RWPE1 (cell line): Measurements from ENCODE around the gene CYTH3.
"Not testable (repeated sequence)": the region's sequence is repeated elsewhere in the genome, so short reads cannot be mapped to it uniquely, and the experiment has no call there.

Experiments
- CTCF ChIA-PET: fragments of 350-600 bp; sonication (Branson Sonifier 250); formaldehyde crosslinking; extraction: SDS; loops from one replicate; lab custom pipeline; 2021; lab: Yijun Ruan, JAX
- POLR2A ChIA-PET: fragments of 400-600 bp; formaldehyde crosslinking; extraction: SDS; loops from one replicate; lab custom pipeline; 2020; ENCODE audit warnings: antibody characterized with exemption; ENCODE audit not compliant: low non-redundant PET; lab: Yijun Ruan, JAX
- DNase-seq: peaks from one replicate; pipeline ENCODE4 v3.0.0; 2012; ENCODE audit warnings: low spot score
- H3K27ac ChIP-seq: fragments of 450-650 bp; 2 replicates; pipeline ENCODE4 v1.5.1; 2017
- CTCF ChIP-seq: fragments of 450-650 bp; conservative IDR thresholded peaks from 2 replicates; pipeline ENCODE4 v1.5.1; 2017; ENCODE audit warnings: low read depth, mild to moderate bottlenecking

CYTH3 gene

GRCh38 chr7:6197801-6198551, 74.4 kb downstream of the CYTH3 start:
- ChIA-PET POLR2A (no interaction called here), CTCF (interaction anchor here (0.7 kb wide), 1 partner anchor 673 kb away, joined by 4 read pairs; no protein-coding TSS in a partner anchor)
- no peak overlapping the region for H3K27ac ChIP-seq

DNA sequence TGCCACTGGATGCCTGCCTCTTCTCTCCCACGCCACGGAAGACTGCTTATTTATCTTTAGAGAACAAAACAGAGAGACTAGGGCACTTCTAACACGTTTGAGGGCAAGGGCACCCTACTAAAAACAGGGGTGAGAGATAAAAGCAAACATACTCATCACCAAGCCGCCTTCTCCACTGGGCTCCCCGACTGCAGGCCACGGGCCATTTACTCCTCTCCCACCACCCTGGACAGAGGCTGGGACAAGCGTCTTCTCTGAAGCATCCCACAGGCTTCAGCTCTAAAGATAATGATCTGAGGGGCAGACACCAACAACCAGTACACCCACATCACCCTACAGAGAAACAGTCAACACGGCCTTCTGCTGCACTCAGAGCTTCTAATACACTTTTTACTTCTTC, 78.7 kb downstream of the CYTH3 start:
- no peak for TF ChIP-seq CTCF
- CTCF ChIA-PET: no interaction called here
- DNase-seq: no peak
- no peak overlapping the region for H3K27ac ChIP-seq
- POLR2A ChIA-PET: no interaction called here

More at GRCh38 chr7:6197801-6198551, 74.4 kb downstream of the CYTH3 start:
- DNase-seq: no peak
- no peak for TF ChIP-seq CTCF

GRCh38 chr7:6190563-6190962, 81.9 kb downstream of the CYTH3 start:
- CTCF ChIA-PET, DNase-seq, POLR2A ChIA-PET, H3K27ac ChIP-seq: not testable (repeated sequence)

GRCh38 chr7:6188389-6188788, 84.0 kb downstream of the CYTH3 start:
- ChIA-PET POLR2A (no interaction called here), CTCF (interaction anchor here (0.6 kb wide), 1 partner anchor 37 kb away, joined by 3 read pairs; no protein-coding TSS in a partner anchor)
- TF ChIP-seq CTCF: no peak
- H3K27ac ChIP-seq: no peak overlapping the region
- DNase-seq: no peak

- CTCF ChIA-PET: interaction anchor here (0.6 kb wide), 1 partner anchor 136 kb away, joined by 4 read pairs; no protein-coding TSS in a partner anchor
- H3K27ac ChIP-seq: 0 out of 2 replicates have a peak overlapping the region, but pooled peaks have one; percentile 9
- POLR2A ChIA-PET: no interaction called here
- DNase-seq: no peak
- TF ChIP-seq CTCF: no peak
Observed at GRCh38 chr7:6186577-6186976, 85.8 kb downstream of the CYTH3 start.

DNA sequence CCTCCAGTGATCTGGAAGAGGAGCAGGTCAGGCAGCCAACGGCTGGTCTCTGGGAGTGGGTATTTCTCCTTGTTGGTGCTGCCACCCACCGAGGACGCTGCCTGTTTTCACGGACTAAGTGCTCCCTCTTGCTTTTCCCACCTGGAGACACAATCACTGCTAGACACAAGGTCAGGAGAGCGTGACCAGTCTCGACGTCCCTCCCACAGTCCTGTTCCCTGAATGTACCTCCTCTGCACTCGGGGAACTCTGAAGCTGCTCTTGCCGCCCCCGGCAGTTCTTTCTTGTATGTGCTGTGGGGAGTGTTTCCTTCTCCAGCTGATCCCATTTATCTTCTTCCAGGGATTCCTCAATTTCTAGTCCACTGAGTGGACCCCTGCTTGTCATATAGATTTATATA, 89.4 kb downstream of the CYTH3 start:
- no peak for DNase-seq
- POLR2A ChIA-PET: no interaction called here
- H3K27ac ChIP-seq: no peak overlapping the region
- CTCF ChIA-PET: interaction anchor here (0.5 to 0.9 kb wide), 2 partner anchors 82 to 355 kb away, joined by 3 to 6 read pairs; no protein-coding TSS in a partner anchor
- no peak for TF ChIP-seq CTCF

- CTCF ChIA-PET: interaction anchor here (0.6 kb wide), 1 partner anchor 141 kb away, joined by 3 read pairs; no protein-coding TSS in a partner anchor
- POLR2A ChIA-PET: no interaction called here
Observed at GRCh38 chr7:6181136-6181535, 91.3 kb downstream of the CYTH3 start.

More at GRCh38 chr7:6181136-6181535, 91.3 kb downstream of the CYTH3 start:
- no peak for DNase-seq
- no peak for TF ChIP-seq CTCF
- H3K27ac ChIP-seq: no peak overlapping the region
